ENCODE measurements around the gene ABHD15. TPM values are rescaled to one million over a fixed set of nuclear protein-coding genes. Genes with fewer than 3 reads are reported as not detected.

ABHD15 gene
- total and polyA plus RNA-seq, 9 of the 15 experiments (the other 6 are each of a cell fraction or from before 2014, with no cell fraction given), result 0.85 to 4.2 (median 2.1) TPM

DNA sequence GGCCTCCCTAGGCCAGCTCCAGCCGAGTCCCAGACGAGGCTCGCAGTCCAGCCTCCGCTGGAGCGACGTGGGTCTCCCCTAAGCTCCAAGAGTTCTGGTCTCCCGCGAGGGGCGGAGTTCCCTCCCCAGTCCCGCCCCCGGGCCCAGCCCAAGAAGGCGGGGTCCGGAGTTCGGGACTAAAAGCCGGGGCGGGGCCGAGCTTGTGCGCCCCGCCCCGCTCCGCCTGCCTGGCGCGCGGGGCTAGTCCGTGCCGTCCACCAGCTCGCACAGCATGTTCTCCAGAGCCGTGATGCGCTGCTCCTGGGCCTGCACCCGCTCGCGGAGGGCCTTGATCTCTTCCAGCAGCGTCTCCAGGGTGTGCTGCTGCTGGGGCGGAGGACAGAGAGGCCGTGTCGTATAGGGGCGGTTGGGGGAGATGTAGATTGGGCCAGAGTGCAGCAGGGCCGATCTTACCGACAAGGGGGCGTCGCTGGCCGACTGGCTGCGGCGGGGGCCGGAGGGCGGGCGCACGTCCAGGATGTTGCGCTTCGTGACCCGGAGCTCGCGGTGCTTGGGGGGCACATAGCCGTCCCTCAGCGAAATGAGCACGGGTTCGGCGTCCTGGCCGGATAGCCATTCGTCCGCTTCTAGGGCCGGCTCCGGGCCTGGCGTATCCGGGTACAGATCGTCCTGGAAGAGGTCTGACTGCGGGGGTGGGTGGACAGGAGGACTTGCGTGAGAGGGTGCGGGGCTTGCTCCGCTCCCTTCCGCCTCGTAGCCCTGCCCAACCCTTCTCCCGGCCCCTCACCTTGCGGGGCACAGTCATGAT, 48.9 kb upstream of the ABHD15 start (continued):
- no peak for TF ChIP-seq RREB1 (CRISPR knock-in tag; IDR thresholded peaks at IDR 0.05)
- TF ChIP-seq LCOR (CRISPR knock-in tag; IDR thresholded peaks at IDR 0.05), result no peak
- no peak for TF ChIP-seq KLF1 (tag; IDR thresholded peaks at IDR 0.05)
- TF ChIP-seq EP400 (IDR thresholded peaks at IDR 0.05), result no peak
- TF ChIP-seq NR2C1 (IDR thresholded peaks at IDR 0.05), result no peak
- no peak for TF ChIP-seq NR2C1 (tag; IDR thresholded peaks at IDR 0.05)
- no peak for TF ChIP-seq ETS2 (tag; IDR thresholded peaks at IDR 0.05; ENCODE audit: borderline replicate concordance, poor library complexity, severe bottlenecking)
- TF ChIP-seq, protein P1, sequence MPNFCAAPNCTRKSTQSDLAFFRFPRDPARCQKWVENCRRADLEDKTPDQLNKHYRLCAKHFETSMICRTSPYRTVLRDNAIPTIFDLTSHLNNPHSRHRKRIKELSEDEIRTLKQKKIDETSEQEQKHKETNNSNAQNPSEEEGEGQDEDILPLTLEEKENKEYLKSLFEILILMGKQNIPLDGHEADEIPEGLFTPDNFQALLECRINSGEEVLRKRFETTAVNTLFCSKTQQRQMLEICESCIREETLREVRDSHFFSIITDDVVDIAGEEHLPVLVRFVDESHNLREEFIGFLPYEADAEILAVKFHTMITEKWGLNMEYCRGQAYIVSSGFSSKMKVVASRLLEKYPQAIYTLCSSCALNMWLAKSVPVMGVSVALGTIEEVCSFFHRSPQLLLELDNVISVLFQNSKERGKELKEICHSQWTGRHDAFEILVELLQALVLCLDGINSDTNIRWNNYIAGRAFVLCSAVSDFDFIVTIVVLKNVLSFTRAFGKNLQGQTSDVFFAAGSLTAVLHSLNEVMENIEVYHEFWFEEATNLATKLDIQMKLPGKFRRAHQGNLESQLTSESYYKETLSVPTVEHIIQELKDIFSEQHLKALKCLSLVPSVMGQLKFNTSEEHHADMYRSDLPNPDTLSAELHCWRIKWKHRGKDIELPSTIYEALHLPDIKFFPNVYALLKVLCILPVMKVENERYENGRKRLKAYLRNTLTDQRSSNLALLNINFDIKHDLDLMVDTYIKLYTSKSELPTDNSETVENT (CRISPR knock-in tag; IDR thresholded peaks at IDR 0.05), result no peak
- TF ChIP-seq PTTG1 (tag; IDR thresholded peaks at IDR 0.05; ENCODE audit: low read depth), result no peak
- TF ChIP-seq CSDE1 (IDR thresholded peaks at IDR 0.05), result no peak
- no peak for TF ChIP-seq ZBTB11 (CRISPR knock-in tag; IDR thresholded peaks at IDR 0.05)
- TF ChIP-seq ZSCAN32 (CRISPR knock-in tag; IDR thresholded peaks at IDR 0.05), result no peak
- no peak for TF ChIP-seq EZH2 (IDR thresholded peaks at IDR 0.05; ENCODE audit: borderline replicate concordance, low read depth, low read length)
- TF ChIP-seq NR2F6 (CRISPR knock-in tag; IDR thresholded peaks at IDR 0.05), result no peak
